HepG2 (cell line): Measurements from ENCODE around the gene SCAPER.

ENCODE experiments used
- EP300 ChIP-seq, 3 experiments: sonication (generic) in 1 of 3; formaldehyde crosslinking in 1 of 3; IDR thresholded peaks; 2 replicates each; pipeline versions ENCODE4 v1.5.1 to v1.6.1; 2011 to 2020; ENCODE audit warnings: low read depth in 2 of 3, low read length in 2 of 3, borderline replicate concordance in 1 of 3, improper control_type of control experiment in 1 of 3, mild to moderate bottlenecking in 1 of 3, missing genetic modification reagents in 1 of 3, moderate library complexity in 1 of 3
- HDAC2 ChIP-seq: sonication (generic); formaldehyde crosslinking; IDR thresholded peaks from 2 replicates; pipeline ENCODE4 v1.4.0; 2020; ENCODE audit warnings: missing genetic modification reagents
- NFYC ChIP-seq: IDR thresholded peaks from 2 replicates; pipeline ENCODE4 v1.6.1; 2016; ENCODE audit warnings: missing genetic modification reagents, missing compliant biosample characterization
- POLR2A ChIP-seq, 2 experiments: IDR thresholded peaks; 2 replicates each; pipeline ENCODE4 v1.6.1; 2011; ENCODE audit warnings: low read depth in 2 of 2, low read length in 2 of 2, mild to moderate bottlenecking in 1 of 2, moderate library complexity in 1 of 2; ENCODE audit not compliant: insufficient read depth in 1 of 2
- ZNF282 ChIP-seq: fragments of 450-650 bp; IDR thresholded peaks from 2 replicates; pipeline ENCODE4 v1.6.1; 2018; ENCODE audit not compliant: partially characterized antibody
- ZNF546 ChIP-seq: sonication (generic); formaldehyde crosslinking; conservative IDR thresholded peaks from 2 replicates; pipeline ENCODE4 v1.8.1; 2023; ENCODE audit warnings: mild to moderate bottlenecking, missing genetic modification reagents
- ZNF558 ChIP-seq: sonication (generic); formaldehyde crosslinking; IDR thresholded peaks from 2 replicates; pipeline ENCODE4 v1.9.0; 2022; ENCODE audit warnings: mild to moderate bottlenecking, missing genetic modification reagents, borderline replicate concordance
- ZNF850 ChIP-seq: sonication (generic); formaldehyde crosslinking; conservative IDR thresholded peaks from 2 replicates; pipeline ENCODE4 v1.9.0; 2021; ENCODE audit warnings: mild to moderate bottlenecking, missing genetic modification reagents
- TF ChIP-seq, protein P1 (sequence below): sonication (generic); formaldehyde crosslinking; IDR thresholded peaks from 2 replicates; pipeline ENCODE4 v1.5.0; 2020; ENCODE audit warnings: mild to moderate bottlenecking, missing genetic modification reagents, moderate library complexity
- TF ChIP-seq, protein P2 (sequence below): sonication (generic); formaldehyde crosslinking; IDR thresholded peaks from 2 replicates; pipeline ENCODE4 v1.4.0; 2020; ENCODE audit warnings: mild to moderate bottlenecking, missing genetic modification reagents

DNA sequence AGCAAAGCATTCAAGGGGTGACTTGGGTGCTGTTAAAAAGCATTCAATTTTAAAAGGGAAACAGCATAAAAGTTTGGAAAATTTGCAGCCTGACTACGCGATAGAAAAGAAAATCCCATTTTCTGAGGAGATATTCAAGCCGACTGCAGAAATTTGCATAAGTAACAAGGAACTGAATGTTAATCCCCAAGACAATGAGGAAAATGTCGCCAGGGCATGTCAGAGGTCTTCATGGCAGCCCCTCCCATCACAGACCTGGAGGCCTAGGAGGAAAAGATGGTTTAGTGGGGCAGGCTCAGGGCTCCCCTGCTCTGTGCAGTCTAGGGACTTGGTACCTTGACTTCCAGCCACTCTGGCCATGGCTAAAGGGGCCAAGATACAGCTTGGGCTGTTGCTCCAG, 475.5 kb downstream of the SCAPER start:
- TF ChIP-seq ZNF282 (no peak), HDAC2 (CRISPR knock-in tag) (no peak), ZNF558 (CRISPR knock-in tag) (no peak), NFYC (CRISPR knock-in tag) (no peak), POLR2A (IDR thresholded peaks at IDR 0.05; ENCODE audit: insufficient read depth in 1 of 2, low read depth in 2 of 2, low read length in 2 of 2) (no peak), ZNF850 (CRISPR knock-in tag) (no peak), ZNF546 (CRISPR knock-in tag) (no peak), EP300 (IDR thresholded peaks at IDR 0.05; ENCODE audit: low read depth in 2 of 2, low read length in 2 of 2) (no peak), EP300 (CRISPR knock-in tag; IDR thresholded peaks at IDR 0.05; ENCODE audit: borderline replicate concordance) (no peak)
- TF ChIP-seq, protein P1, sequence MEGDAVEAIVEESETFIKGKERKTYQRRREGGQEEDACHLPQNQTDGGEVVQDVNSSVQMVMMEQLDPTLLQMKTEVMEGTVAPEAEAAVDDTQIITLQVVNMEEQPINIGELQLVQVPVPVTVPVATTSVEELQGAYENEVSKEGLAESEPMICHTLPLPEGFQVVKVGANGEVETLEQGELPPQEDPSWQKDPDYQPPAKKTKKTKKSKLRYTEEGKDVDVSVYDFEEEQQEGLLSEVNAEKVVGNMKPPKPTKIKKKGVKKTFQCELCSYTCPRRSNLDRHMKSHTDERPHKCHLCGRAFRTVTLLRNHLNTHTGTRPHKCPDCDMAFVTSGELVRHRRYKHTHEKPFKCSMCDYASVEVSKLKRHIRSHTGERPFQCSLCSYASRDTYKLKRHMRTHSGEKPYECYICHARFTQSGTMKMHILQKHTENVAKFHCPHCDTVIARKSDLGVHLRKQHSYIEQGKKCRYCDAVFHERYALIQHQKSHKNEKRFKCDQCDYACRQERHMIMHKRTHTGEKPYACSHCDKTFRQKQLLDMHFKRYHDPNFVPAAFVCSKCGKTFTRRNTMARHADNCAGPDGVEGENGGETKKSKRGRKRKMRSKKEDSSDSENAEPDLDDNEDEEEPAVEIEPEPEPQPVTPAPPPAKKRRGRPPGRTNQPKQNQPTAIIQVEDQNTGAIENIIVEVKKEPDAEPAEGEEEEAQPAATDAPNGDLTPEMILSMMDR = no peak
- TF ChIP-seq, protein P2, sequence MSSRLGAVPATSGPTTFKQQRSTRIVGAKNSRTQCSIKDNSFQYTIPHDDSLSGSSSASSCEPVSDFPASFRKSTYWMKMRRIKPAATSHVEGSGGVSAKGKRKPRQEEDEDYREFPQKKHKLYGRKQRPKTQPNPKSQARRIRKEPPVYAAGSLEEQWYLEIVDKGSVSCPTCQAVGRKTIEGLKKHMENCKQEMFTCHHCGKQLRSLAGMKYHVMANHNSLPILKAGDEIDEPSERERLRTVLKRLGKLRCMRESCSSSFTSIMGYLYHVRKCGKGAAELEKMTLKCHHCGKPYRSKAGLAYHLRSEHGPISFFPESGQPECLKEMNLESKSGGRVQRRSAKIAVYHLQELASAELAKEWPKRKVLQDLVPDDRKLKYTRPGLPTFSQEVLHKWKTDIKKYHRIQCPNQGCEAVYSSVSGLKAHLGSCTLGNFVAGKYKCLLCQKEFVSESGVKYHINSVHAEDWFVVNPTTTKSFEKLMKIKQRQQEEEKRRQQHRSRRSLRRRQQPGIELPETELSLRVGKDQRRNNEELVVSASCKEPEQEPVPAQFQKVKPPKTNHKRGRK = no peak
